Stimulated activated naive B cell treated with anti-CD40 and anti-IgM and Interleukin-4, amounts not matched to agents 10 μg/mL and 1 μg/mL and 100 μg/mL, for 72 hours (primary cell): ENCODE measurements around the gene CNOT10.
"Not testable (repeated sequence)": the region's sequence is repeated elsewhere in the genome, so short reads cannot be mapped to it uniquely, and the experiment has no call there.

ENCODE experiments used
- ATAC-seq, 2 donors: fragments of 150-1000 bp; cut with Tn5 transposase; replicated peaks; 2 replicates each; pipeline ENCODE4 v1.10.0; 2021; ENCODE audit warnings: moderate library complexity in 1 of 2
- DNase-seq: peaks from one replicate; pipeline ENCODE4 v3.0.0; 2021
- H3K27ac Mint-ChIP-seq: one replicate; pipeline ENCODE4 v1.8.0; 2022; ENCODE audit warnings: mild to moderate bottlenecking, mixed read lengths
- H3K27me3 Mint-ChIP-seq, 2 donors: one replicate each; pipeline ENCODE4 v1.8.0; 2022; ENCODE audit warnings: mixed read lengths in 2 of 2
- H3K36me3 Mint-ChIP-seq, 2 donors: one replicate each; pipeline ENCODE4 v1.8.0; 2022; ENCODE audit warnings: mixed read lengths in 2 of 2, mild to moderate bottlenecking in 1 of 2
- H3K4me1 Mint-ChIP-seq, 2 donors: one replicate each; pipeline ENCODE4 v1.8.0; 2022; ENCODE audit warnings: mixed read lengths in 2 of 2, mild to moderate bottlenecking in 1 of 2
- H3K4me3 Mint-ChIP-seq, 2 donors: one replicate each; pipeline ENCODE4 v1.8.0; 2022; ENCODE audit warnings: mild to moderate bottlenecking in 2 of 2, mixed read lengths in 2 of 2, moderate library complexity in 1 of 2
- H3K9me3 Mint-ChIP-seq, 2 donors: one replicate each; pipeline ENCODE4 v1.8.0; 2022; ENCODE audit warnings: mixed read lengths in 2 of 2, mild to moderate bottlenecking in 1 of 2

CNOT10 gene

GRCh38 chr3:32706348-32707025 lies 21.5 kb downstream of the CNOT10 start:
- no peaks in the 10 kb centered on the region for H3K27me3 Mint-ChIP-seq
- peaks cover 27 to 40% of the 10 kb centered on the region in 2 donors for H3K36me3 Mint-ChIP-seq
- no peak overlapping the region for H3K27ac Mint-ChIP-seq
- DNase-seq, result no peak
- no peak overlapping the region for H3K4me3 Mint-ChIP-seq
- H3K4me1 Mint-ChIP-seq, result peaks cover 10 to 22% of the 10 kb centered on the region in 2 donors
- ATAC-seq, result no peak
- peaks cover 2% of the 10 kb centered on the region in 2 donors for H3K9me3 Mint-ChIP-seq

- no peaks in the 10 kb centered on the region for H3K9me3 Mint-ChIP-seq
- no peak overlapping the region for H3K27ac Mint-ChIP-seq
- peaks cover 9 to 18% of the 10 kb centered on the region in 2 donors for H3K4me1 Mint-ChIP-seq
- no peak for DNase-seq
- H3K4me3 Mint-ChIP-seq, result no peak overlapping the region
- peaks cover 29 to 42% of the 10 kb centered on the region in 2 donors for H3K36me3 Mint-ChIP-seq
- no peak for ATAC-seq
- no peaks in the 10 kb centered on the region for H3K27me3 Mint-ChIP-seq
These were observed 22.0 kb downstream of the CNOT10 start for GRCh38 chr3:32707026-32707370.

- Mint-ChIP-seq H3K4me1 (peaks cover 3 to 11% of the 10 kb centered on the region in 2 donors), H3K9me3 (no peaks in the 10 kb centered on the region), H3K4me3 (no peak overlapping the region), H3K27me3 (no peaks in the 10 kb centered on the region), H3K36me3 (peaks cover 27 to 47% of the 10 kb centered on the region in 2 donors), H3K27ac (no peak overlapping the region)
- DNase-seq (no peak), ATAC-seq (no peak)
These were observed 23.8 kb downstream of the CNOT10 start for GRCh38 chr3:32708672-32709283.

- peaks cover 3 to 10% of the 10 kb centered on the region in 2 donors for H3K4me1 Mint-ChIP-seq
- peaks cover 27 to 47% of the 10 kb centered on the region in 2 donors for H3K36me3 Mint-ChIP-seq
- no peak overlapping the region for H3K27ac Mint-ChIP-seq
- DNase-seq (no peak), ATAC-seq (no peak)
- no peak overlapping the region for H3K4me3 Mint-ChIP-seq
- H3K27me3 Mint-ChIP-seq, result no peaks in the 10 kb centered on the region
- no peaks in the 10 kb centered on the region for H3K9me3 Mint-ChIP-seq
These were observed 24.4 kb downstream of the CNOT10 start for GRCh38 chr3:32709346-32709745.

GRCh38 chr3:32712506-32713055 lies 27.6 kb downstream of the CNOT10 start:
- DNase-seq (no peak), ATAC-seq (no peak)
- Mint-ChIP-seq H3K9me3 (no peaks in the 10 kb centered on the region), H3K36me3 (peaks cover 32 to 54% of the 10 kb centered on the region in 2 donors), H3K27me3 (no peaks in the 10 kb centered on the region), H3K4me1 (no peaks in the 10 kb centered on the region), H3K27ac (no peak overlapping the region), H3K4me3 (no peak overlapping the region)

- no peak for DNase-seq
- Mint-ChIP-seq H3K36me3 (peaks cover 32 to 54% of the 10 kb centered on the region in 2 donors), H3K9me3 (no peaks in the 10 kb centered on the region), H3K4me3 (no peak overlapping the region), H3K4me1 (no peaks in the 10 kb centered on the region), H3K27ac (no peak overlapping the region), H3K27me3 (no peaks in the 10 kb centered on the region)
- ATAC-seq, result no peak
These were observed 28.2 kb downstream of the CNOT10 start for GRCh38 chr3:32713181-32713580.

- no peaks in the 10 kb centered on the region for H3K9me3 Mint-ChIP-seq
- DNase-seq (no peak), ATAC-seq (no peak)
- no peak overlapping the region for H3K4me3 Mint-ChIP-seq
- no peaks in the 10 kb centered on the region for H3K27me3 Mint-ChIP-seq
- H3K4me1 Mint-ChIP-seq, result no peaks in the 10 kb centered on the region
- H3K27ac Mint-ChIP-seq, result no peak overlapping the region
- peaks cover 13 to 31% of the 10 kb centered on the region in 2 donors for H3K36me3 Mint-ChIP-seq
These were observed 34.3 kb downstream of the CNOT10 start for GRCh38 chr3:32719335-32719734.

- Mint-ChIP-seq H3K9me3 (no peaks in the 10 kb centered on the region), H3K27ac (no peak overlapping the region), H3K4me3 (no peak overlapping the region), H3K4me1 (no peaks in the 10 kb centered on the region), H3K36me3 (peaks cover 13 to 33% of the 10 kb centered on the region in 2 donors), H3K27me3 (no peaks in the 10 kb centered on the region)
- no peak for ATAC-seq
- no peak for DNase-seq
These were observed 34.9 kb downstream of the CNOT10 start for GRCh38 chr3:32719931-32720330.

GRCh38 chr3:32725721-32726120 lies 40.7 kb downstream of the CNOT10 start:
- ATAC-seq (no peak), DNase-seq (no peak)
- H3K36me3 Mint-ChIP-seq, result peaks cover 20 to 29% of the 10 kb centered on the region in 2 donors
- H3K4me3 Mint-ChIP-seq, result no peak overlapping the region
- no peaks in the 10 kb centered on the region for H3K4me1 Mint-ChIP-seq
- H3K27me3 Mint-ChIP-seq, result no peaks in the 10 kb centered on the region
- H3K27ac Mint-ChIP-seq, result no peak overlapping the region
- no peaks in the 10 kb centered on the region for H3K9me3 Mint-ChIP-seq

- H3K36me3 Mint-ChIP-seq, result peaks cover 26 to 32% of the 10 kb centered on the region in 2 donors
- no peak overlapping the region for H3K4me3 Mint-ChIP-seq
- DNase-seq, result no peak
- no peak overlapping the region for H3K27ac Mint-ChIP-seq
- no peaks in the 10 kb centered on the region for H3K27me3 Mint-ChIP-seq
- peak; percentile 29 to 50 for ATAC-seq
- H3K4me1 Mint-ChIP-seq, result no peaks in the 10 kb centered on the region
- no peaks in the 10 kb centered on the region for H3K9me3 Mint-ChIP-seq
These were observed 48.7 kb downstream of the CNOT10 start for GRCh38 chr3:32733631-32734229.

GRCh38 chr3:32734756-32735155 lies 49.8 kb downstream of the CNOT10 start:
- Mint-ChIP-seq H3K27ac (no peak overlapping the region), H3K27me3 (no peaks in the 10 kb centered on the region), H3K9me3 (no peaks in the 10 kb centered on the region), H3K4me3 (no peak overlapping the region), H3K4me1 (no peaks in the 10 kb centered on the region), H3K36me3 (peaks cover 26 to 34% of the 10 kb centered on the region in 2 donors)
- no peak for ATAC-seq
- DNase-seq, result no peak

- ATAC-seq, DNase-seq, H3K4me1 Mint-ChIP-seq, H3K27ac Mint-ChIP-seq, H3K4me3 Mint-ChIP-seq, H3K9me3 Mint-ChIP-seq, H3K27me3 Mint-ChIP-seq: not testable (repeated sequence)
- peaks cover 32 to 36% of the 10 kb centered on the region in 2 donors for H3K36me3 Mint-ChIP-seq
These were observed 58.5 kb downstream of the CNOT10 start for GRCh38 chr3:32743470-32743869.

- no peak for ATAC-seq
- peaks cover 33 to 38% of the 10 kb centered on the region in 2 donors for H3K36me3 Mint-ChIP-seq
These were observed 58.9 kb downstream of the CNOT10 start for GRCh38 chr3:32743934-32744333.

GRCh38 chr3:32751377-32751776 lies 66.4 kb downstream of the CNOT10 start:
- no peaks in the 10 kb centered on the region for H3K9me3 Mint-ChIP-seq
- ATAC-seq (no peak), DNase-seq (no peak)
- no peak overlapping the region for H3K27ac Mint-ChIP-seq
- no peak overlapping the region for H3K4me3 Mint-ChIP-seq
- H3K36me3 Mint-ChIP-seq, result peaks cover 23 to 35% of the 10 kb centered on the region in 2 donors
- H3K27me3 Mint-ChIP-seq, result no peaks in the 10 kb centered on the region
- no peaks in the 10 kb centered on the region for H3K4me1 Mint-ChIP-seq

More at GRCh38 chr3:32743934-32744333, 58.9 kb downstream of the CNOT10 start:
- no peaks in the 10 kb centered on the region for H3K9me3 Mint-ChIP-seq
- no peaks in the 10 kb centered on the region for H3K4me1 Mint-ChIP-seq
- no peak for DNase-seq
- no peak overlapping the region for H3K27ac Mint-ChIP-seq
- no peaks in the 10 kb centered on the region for H3K27me3 Mint-ChIP-seq
- no peak overlapping the region for H3K4me3 Mint-ChIP-seq

- peak overlapping the region; percentile 51 for H3K27ac Mint-ChIP-seq
- peaks cover 19 to 37% of the 10 kb centered on the region in 2 donors for H3K36me3 Mint-ChIP-seq
- ATAC-seq (no peak), DNase-seq (no peak)
- H3K4me1 Mint-ChIP-seq, result no peaks in the 10 kb centered on the region
- H3K9me3 Mint-ChIP-seq, result no peaks in the 10 kb centered on the region
- no peak overlapping the region for H3K4me3 Mint-ChIP-seq
- no peaks in the 10 kb centered on the region for H3K27me3 Mint-ChIP-seq
These were observed 70.8 kb downstream of the CNOT10 start for GRCh38 chr3:32755761-32756160.
